Neural crest cell (in vitro differentiated cells): Measurements from ENCODE around the gene EPB41L4B. TPM values are rescaled to one million over a fixed set of nuclear protein-coding genes. Genes with fewer than 3 reads are reported as not detected.
"Not testable (repeated sequence)": the region's sequence is repeated elsewhere in the genome, so short reads cannot be mapped to it uniquely, and the experiment has no call there.

Experiments
- DNase-seq: peaks from one replicate; pipeline ENCODE4 v3.0.0; 2021; ENCODE audit warnings: low read depth, mixed read lengths, low spot score
- H3K27ac Mint-ChIP-seq: one replicate; pipeline ENCODE4 v1.8.0; 2021; ENCODE audit warnings: mild to moderate bottlenecking, mixed read lengths; ENCODE audit not compliant: unreplicated experiment
- H3K27me3 Mint-ChIP-seq: 2 replicates; pipeline ENCODE4 v1.8.0; 2021; ENCODE audit warnings: low read depth, mild to moderate bottlenecking, mixed read lengths
- H3K36me3 Mint-ChIP-seq: 2 replicates; pipeline ENCODE4 v1.8.0; 2021; ENCODE audit warnings: low read depth, mild to moderate bottlenecking, mixed read lengths
- H3K4me1 Mint-ChIP-seq: 2 replicates; pipeline ENCODE4 v1.8.0; 2021; ENCODE audit warnings: mixed read lengths
- H3K4me3 Mint-ChIP-seq: one replicate; pipeline ENCODE4 v1.8.0; 2021; ENCODE audit warnings: mild to moderate bottlenecking, mixed read lengths
- H3K9me3 Mint-ChIP-seq: 2 replicates; pipeline ENCODE4 v1.8.0; 2021; ENCODE audit warnings: mixed read lengths
- CTCF ChIP-seq: fragments of 200-600 bp; sonication (generic); conservative IDR thresholded peaks from 2 replicates; pipeline ENCODE4 v1.5.0; 2021; ENCODE audit warnings: antibody characterized with exemption, mild to moderate bottlenecking
- total RNA-seq: library from RNA; stranded (reverse); gene quantifications from 2 replicates; pipeline ENCODE4 v1.2.1, GENCODE V29; 2021

The EPB41L4B gene
- total RNA-seq, 1 donor from 2014 or later, result 1.4 TPM

GRCh38 chr9:109229682-109230081 is 91.2 kb downstream of the EPB41L4B start:
- Mint-ChIP-seq H3K27ac (no peak overlapping the region), H3K27me3 (peaks cover 23% of the 10 kb centered on the region), H3K4me3 (no peak overlapping the region), H3K9me3 (no peaks in the 10 kb centered on the region), H3K4me1 (no peaks in the 10 kb centered on the region), H3K36me3 (no peaks in the 10 kb centered on the region)
- DNase-seq, result no peak
- no peak for TF ChIP-seq CTCF

- no peaks in the 10 kb centered on the region for H3K9me3 Mint-ChIP-seq
Measured at GRCh38 chr9:109228093-109228642, 92.7 kb downstream of the EPB41L4B start.

GRCh38 chr9:109225629-109226028 is 95.2 kb downstream of the EPB41L4B start:
- Mint-ChIP-seq H3K4me1 (no peaks in the 10 kb centered on the region), H3K4me3 (no peak overlapping the region), H3K27me3 (peaks cover 23% of the 10 kb centered on the region), H3K27ac (no peak overlapping the region), H3K9me3 (no peaks in the 10 kb centered on the region), H3K36me3 (no peaks in the 10 kb centered on the region)
- no peak for DNase-seq
- TF ChIP-seq CTCF, result no peak

More at GRCh38 chr9:109228093-109228642, 92.7 kb downstream of the EPB41L4B start:
- Mint-ChIP-seq H3K4me1 (no peaks in the 10 kb centered on the region), H3K36me3 (no peaks in the 10 kb centered on the region), H3K27ac (no peak overlapping the region), H3K27me3 (peaks cover 23% of the 10 kb centered on the region), H3K4me3 (no peak overlapping the region)
- DNase-seq, result no peak
- TF ChIP-seq CTCF, result no peak

GRCh38 chr9:109224751-109225150 is 96.1 kb downstream of the EPB41L4B start:
- Mint-ChIP-seq H3K4me1 (no peaks in the 10 kb centered on the region), H3K36me3 (no peaks in the 10 kb centered on the region), H3K9me3 (no peaks in the 10 kb centered on the region), H3K27me3 (peaks cover 21% of the 10 kb centered on the region), H3K4me3 (no peak overlapping the region), H3K27ac (no peak overlapping the region)
- DNase-seq, result no peak
- TF ChIP-seq CTCF, result no peak

- not testable (repeated sequence) for H3K4me1 Mint-ChIP-seq, H3K9me3 Mint-ChIP-seq, DNase-seq, H3K36me3 Mint-ChIP-seq, H3K4me3 Mint-ChIP-seq, H3K27ac Mint-ChIP-seq
- H3K27me3 Mint-ChIP-seq, result peaks cover 13% of the 10 kb centered on the region
Measured at GRCh38 chr9:109218242-109218641, 102.6 kb downstream of the EPB41L4B start.

GRCh38 chr9:109214414-109214813 is 106.4 kb downstream of the EPB41L4B start:
- Mint-ChIP-seq H3K4me3 (no peak overlapping the region), H3K4me1 (no peaks in the 10 kb centered on the region), H3K27ac (no peak overlapping the region), H3K9me3 (no peaks in the 10 kb centered on the region), H3K36me3 (no peaks in the 10 kb centered on the region), H3K27me3 (peaks cover 4% of the 10 kb centered on the region)
- no peak for DNase-seq
- no peak for TF ChIP-seq CTCF
